Hematopoietic multipotent progenitor cell treated with erythropoietin and hydrocortisone succinate and interleukin-3 and kit ligand, for 4 days (in vitro differentiated cells): ENCODE measurements around the gene TENM4.
"Not testable (repeated sequence)": the region's sequence is repeated elsewhere in the genome, so short reads cannot be mapped to it uniquely, and the experiment has no call there.

ENCODE experiments used
- DNase-seq: peaks from one replicate; pipeline ENCODE4 v3.0.0-alpha.2; 2015

TENM4 gene

DNA sequence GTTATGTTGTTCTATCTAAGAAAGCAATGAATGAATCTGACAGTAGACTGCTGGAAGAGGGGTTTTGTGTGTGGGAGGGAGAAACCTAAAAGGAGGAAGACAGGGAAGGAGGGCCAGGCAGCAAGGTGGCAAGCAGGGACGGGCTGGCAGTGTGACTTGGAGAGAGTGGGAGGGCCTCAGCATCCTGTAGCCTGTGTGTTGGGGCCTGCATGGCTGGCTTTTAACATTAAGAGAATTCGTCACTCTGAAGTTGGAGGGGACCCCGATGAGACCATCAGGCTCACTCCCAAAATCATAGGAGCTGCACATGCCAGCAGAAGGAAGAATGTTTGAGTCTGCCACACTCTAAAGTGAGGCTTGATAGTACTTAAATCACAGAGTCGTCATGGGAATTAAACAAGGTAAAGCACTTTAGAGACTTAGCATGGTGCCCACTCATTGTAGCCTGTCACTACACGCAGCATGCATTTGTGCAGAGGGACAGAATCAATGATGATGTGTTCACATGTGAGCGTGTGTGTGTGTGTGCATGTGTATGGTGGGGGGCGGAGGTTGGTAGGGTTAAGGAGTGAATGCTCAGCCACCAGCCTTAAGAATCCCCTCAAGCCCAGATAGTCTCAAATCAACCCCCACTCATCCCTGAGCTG is 199.5 kb downstream of the TENM4 start:
- DNase-seq: no peak

DNA sequence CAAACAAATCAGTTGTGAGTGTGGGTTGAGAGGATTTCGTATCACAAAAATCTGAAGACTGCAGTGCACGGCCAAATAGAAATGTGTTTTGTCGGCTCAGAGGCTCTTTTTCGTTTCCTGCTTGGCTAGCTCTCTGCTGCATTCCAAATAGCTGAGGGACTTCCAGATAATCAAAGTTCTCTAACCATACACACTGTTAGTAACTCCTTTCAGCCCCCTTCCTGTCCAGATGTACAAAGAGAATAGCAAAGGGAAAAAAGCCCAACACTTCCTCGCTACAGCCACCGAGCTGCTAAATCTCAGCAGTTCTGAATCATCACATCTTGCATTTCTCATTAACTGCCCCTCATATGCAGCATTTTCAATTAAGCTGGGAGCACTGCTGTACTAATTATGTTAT is 203.1 kb downstream of the TENM4 start:
- DNase-seq: no peak

DNA sequence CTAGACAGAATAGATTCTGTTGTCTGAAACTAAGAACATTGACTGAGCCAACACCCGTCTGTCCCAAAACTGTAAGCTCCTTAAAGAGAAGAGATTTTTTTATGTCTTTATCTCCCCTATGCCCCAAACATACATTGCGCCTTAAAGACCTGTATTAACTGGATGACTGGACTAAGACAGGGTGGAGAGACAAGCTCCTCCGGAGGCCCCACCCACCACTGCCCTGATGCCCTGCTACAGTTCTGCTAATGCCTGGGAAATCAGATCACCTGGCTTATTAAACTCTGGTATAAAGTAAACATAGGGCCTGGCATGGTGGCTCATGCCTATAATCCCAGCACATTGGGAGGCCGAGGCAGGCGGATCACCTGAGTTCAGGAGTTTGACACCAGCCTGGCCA is 203.7 kb downstream of the TENM4 start:
- DNase-seq: no peak

DNA sequence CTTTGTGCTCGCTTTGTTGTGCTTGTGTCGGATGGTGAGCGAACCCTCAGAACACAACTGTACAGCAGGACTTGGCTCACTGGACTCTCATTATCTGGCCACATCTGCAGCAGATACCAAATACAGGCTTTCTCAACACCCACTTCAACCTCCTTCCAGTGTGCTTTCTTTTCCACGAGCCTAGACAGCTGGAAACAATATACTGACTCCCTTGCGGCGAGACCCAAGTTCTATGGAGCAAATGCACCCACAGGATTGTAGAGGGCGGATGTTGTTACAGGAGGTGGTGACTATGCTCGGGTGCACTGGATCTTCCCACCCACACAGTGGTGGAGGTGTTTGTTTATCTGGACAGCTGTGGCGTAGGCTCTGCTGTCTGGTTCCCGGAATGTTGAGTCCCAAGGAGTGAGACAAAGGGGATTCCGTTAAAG is 204.3 kb downstream of the TENM4 start:
- DNase-seq: no peak

DNA sequence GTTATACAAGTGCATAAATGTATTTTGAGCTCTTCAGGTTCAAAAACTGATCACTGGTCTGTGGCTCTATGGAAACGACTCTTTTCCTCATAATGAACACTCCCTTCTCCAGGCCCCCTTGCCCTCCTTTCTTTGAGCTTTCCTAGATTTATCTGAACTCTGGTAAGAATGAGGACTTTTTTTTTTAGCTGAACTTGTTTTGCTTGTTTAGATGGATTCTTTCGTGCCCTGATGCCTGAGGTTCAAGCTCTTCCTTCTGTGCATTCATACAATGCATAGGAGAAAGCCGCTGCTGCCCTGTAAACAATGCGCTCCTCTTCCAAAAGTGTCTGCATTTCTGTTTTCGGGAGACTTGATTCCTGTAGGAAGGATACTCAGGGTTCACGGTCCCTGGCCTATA is 205.1 kb downstream of the TENM4 start:
- DNase-seq: no peak

GRCh38 chr11:79232346-79232745 is 208.5 kb downstream of the TENM4 start:
- no peak for DNase-seq

DNA sequence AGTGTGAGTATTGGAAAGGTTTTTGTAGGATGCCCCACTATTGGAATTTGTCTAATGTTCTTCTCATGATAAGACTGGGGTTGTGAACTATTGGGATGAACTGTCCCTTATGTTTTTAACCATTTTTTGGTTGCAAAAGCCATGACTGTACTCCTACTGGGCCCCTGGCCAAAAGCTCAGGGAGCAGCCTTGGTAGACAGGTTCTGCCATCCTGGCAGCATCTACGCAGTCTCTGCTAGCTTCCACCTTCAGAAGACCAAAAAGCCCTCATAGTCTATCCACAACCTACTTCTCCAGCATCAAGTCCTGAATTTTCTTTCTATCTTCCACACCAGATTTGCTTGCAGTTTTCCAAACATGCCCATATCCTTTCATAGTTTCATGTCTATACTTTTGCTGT is 211.8 kb downstream of the TENM4 start:
- no peak for DNase-seq

DNA sequence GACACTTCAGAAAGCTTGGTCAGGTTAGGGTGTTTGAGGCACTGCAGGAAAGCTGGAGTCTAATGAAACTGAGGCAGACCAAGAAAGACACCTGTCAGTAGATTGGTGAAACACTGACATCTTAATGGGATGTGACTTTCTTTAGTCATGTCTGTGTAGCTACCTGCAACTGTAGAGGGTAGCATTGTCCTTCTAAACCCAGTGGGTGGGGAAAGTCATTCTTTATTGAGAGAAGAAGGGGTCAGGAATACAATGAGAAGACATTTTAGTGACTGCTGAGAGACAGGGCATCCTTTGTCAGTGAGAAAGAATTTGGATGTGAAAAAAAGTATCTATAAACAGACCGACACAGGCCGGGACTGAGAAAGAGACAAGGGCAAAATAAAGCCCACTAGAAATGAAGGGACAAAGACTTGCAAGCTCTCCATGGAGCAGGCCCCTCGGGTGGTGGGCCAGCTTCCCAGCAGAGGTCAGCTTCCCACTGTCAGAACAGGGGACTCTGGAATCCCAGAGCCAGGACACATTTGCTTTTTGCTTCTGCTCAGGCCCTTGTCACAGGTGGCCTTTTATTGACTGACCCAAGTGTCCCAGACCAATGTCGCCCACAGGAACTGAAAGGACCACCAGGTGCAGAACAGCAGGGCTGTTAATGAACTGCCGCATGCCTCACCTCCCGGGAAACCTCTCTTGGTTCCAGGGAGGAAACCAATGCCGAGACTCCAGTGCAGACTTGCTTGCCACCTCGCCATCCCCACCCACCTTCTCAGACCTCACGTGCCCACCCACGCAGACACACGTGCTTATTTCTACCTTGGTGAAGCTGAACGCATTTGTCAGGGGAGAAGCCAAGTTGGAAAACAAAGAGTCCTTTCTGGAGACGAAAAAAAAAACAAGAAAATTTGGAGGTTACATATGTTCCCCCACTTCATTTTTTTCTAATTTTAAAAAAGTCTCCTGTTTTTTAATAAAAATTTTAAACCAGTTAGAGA is 212.8 kb downstream of the TENM4 start:
- DNase-seq: no peak

DNA sequence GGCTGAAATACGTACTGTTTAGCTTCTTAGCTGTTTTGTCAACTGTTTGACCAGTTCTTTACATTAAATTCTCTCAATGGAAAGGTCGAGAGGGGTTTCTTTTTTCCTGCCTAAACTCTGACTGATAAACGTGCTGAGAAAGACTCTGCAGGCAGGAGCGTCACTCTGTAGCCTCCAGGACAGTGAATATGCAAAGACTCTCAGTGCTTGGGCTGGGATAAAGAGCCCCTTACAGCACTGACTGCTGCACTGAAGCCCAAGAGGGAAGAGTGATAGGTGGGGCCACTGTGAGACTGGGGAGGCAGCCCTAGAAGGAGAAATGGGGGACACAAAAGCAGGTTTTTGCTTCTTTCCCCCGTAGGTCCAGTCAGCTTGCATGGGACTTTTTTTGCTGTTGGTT is 213.5 kb downstream of the TENM4 start:
- no peak for DNase-seq

DNA sequence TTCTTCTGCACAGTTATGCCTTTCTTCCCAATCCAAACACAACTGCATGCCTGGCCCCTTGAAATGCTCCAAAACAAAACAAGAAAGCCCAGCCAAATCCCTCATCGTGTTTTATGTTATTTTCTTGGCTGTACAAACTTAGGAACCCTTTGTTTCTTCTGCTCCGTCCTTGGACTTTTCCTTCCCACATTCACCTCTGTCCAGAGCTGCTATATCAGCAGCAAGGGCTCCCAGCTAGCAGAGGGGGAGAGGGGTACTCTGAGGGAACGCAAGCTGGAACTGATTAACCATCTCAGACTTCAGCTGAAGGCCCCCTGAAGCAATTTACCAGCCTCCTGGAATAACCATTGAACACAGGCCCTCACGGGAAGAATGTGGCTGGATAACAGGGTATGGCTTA is 214.7 kb downstream of the TENM4 start:
- DNase-seq: no peak

- not testable (repeated sequence) for DNase-seq
Measured at GRCh38 chr11:79222163-79222562, 218.7 kb downstream of the TENM4 start.

GRCh38 chr11:79221444-79222130 is 219.2 kb downstream of the TENM4 start:
- DNase-seq: no peak

- DNase-seq: no peak
Measured at GRCh38 chr11:79220171-79220570, 220.7 kb downstream of the TENM4 start.

DNA sequence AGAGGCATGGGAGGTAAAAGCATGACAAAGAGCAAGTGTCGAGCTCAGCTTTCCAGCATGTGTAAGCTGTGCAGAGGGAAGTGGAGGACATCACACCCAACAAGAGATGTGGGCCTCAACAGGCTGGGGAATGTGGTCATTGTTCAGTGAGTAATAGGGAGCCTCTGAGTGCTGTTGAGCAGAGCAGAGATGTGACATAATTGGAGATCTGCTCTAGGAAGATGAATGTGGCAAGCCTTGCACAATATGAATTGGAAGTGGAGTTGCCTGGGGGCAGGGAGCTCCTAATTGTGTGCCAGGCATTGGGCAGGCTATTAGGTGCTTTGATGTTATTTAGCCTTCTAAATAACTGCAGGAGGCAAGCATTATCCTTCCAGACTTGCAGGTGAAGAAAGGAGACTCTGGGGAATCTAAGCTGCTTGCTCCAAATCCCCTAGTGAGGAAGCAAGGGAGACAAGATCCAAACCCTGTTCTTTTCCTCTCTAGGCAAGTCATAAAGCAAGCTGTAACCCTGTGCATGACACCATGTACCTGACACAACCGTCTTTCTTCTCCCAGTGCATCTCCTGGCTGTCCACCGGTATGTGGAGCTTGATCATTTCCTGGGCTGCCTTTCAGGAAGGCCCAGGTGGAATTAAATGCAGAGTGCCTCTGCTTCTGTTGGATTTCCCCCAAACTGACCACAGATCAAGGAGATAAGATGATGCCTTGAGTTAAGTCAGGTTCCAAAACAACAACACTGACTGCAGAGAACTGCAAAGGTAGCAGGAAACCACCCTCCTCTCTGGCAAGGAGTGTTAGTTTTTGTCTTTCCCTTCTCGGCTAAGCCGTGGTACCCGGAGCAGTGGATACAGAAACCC is 221.4 kb downstream of the TENM4 start:
- no peak for DNase-seq

DNA sequence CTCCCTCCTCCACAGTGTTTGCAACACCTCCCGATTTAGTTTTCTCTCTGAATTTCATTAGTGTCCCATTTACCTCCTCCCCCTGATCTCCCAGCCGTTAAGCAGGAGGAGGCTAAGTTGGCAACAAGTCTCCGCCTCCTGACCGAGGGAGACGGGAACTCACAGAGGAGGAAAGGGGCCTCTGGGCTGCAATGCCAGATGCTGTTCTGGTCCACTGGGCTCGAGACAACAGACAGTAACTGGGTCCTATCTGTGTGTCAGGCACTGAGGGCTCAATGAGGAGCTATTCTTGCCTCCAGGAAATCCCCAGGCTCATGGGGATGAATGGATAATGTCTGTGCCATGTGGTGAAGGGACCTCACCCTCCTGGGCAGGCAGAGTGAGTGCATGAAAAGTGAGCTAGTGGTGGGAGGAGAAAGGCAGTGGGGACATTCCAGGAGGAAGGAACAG is 228.1 kb downstream of the TENM4 start:
- no peak for DNase-seq

- DNase-seq: no peak
Measured at GRCh38 chr11:79209540-79210266, 231.1 kb downstream of the TENM4 start.

- no peak for DNase-seq
Measured at GRCh38 chr11:79208126-79208525, 232.7 kb downstream of the TENM4 start.

DNA sequence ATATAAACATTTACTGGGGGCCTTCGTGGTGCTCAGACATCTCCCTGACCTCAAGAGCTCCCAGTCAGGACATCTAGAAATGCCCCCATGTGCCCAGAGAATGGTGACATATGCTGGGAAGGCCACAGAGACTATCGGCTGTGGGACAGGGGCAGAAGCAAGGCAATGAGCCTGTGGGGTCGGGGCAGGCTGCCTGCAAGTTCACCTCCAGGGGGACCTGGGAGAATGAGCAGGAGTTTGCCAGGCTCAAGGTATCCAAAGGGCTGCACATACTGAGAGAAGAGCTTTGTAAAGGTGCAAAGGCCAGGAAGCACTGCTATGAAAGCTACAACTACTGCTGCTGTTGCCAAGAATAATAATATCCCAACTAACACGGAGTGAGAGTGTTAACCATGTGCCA is 233.9 kb downstream of the TENM4 start:
- no peak for DNase-seq

- no peak for DNase-seq
Measured at GRCh38 chr11:79205786-79206185, 235.0 kb downstream of the TENM4 start.

DNA sequence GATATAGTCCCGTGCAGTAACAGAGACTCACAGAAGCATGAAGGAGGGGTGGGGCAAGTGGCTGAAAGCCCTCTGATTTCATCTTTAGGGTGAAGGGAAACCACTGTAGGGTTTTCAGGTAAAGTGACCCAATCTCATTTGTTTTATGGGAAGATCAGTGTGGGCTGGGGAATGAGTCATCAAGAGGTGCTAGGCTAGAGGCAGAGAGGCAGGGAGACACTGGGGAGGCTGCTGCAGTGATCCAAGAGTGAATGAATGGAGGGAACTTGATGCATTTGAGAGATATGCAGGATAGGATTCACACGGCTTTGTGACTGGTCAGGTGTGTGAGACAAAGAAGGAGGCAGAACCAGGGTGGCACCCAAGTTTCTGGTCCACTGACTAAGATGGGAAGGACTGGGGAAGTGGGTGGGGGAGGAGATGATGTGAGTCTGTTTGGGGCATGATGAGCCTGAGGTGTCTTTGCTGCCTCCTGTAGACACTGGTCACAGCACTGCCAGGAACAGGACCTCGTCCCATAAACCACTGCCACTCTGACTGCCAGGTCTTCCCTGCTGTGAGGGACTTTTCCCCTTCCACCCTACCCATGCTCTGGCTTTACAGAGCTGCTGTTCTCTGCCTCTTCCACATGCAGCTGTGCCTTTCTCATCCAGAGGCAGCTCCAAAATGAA is 239.0 kb downstream of the TENM4 start:
- no peak for DNase-seq

DNA sequence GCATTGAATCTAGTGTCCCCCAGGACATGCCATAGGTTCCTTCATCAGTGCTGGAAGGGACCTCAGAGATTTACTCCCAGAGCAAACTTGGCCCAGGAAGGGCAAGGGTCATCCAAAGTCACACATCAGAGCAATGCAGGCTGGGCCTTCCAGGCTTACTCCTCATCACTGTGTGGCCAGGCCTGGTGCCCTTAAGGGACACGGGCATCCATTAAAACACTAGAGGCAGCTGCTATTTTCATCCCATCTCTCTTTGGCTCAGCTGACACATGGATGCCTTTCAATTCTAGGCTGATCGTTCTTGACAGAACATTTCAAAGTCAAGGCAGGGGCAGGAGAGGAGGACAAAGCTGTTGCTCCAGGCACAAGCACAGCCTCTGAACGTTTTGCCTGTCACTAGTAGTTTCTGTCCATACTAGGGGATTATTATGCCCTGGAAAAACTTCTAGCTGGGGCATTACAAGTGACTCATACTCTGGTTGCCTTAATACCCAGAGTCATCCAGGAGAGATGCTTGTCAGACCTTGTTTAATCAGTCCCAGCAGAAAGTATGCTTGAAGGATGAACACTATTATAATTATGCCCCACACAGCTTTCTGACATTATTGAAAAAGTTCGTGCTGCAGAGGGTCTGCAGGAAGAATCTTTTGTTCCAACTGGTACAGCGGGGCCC is 240.3 kb downstream of the TENM4 start:
- DNase-seq: no peak
